Esophagus squamous epithelium (tissue), 5 donors: ENCODE measurements around the gene DDX17. TPM values are rescaled to one million over a fixed set of nuclear protein-coding genes. Genes with fewer than 3 reads are reported as not detected.

Source experiments
- DNase-seq: peaks from one replicate; lab custom pipeline; 2025; lab: John Stamatoyannopoulos, UW
- H3K27ac ChIP-seq, 4 donors: fragments of 200-600 bp; sonication (generic); one replicate each; pipeline ENCODE4 v1.5.1; 2016 to 2019; ENCODE audit warnings: mild to moderate bottlenecking in 1 of 4
- H3K27me3 ChIP-seq, 4 donors: fragments of 200-600 bp; sonication (generic); 1 replicate in 3 of 4; 2 replicates in 1 of 4; pipeline versions ENCODE4 v1.5.1 to v1.6.0; 2017 to 2021; ENCODE audit warnings: antibody characterized with exemption in 1 of 4
- H3K36me3 ChIP-seq, 3 donors: fragments of 200-600 bp; sonication (generic); one replicate each; pipeline ENCODE4 v1.5.1; 2016 to 2019
- H3K4me1 ChIP-seq, 3 donors: fragments of 200-600 bp; sonication (generic); one replicate each; pipeline ENCODE4 v1.5.1; 2017 to 2019
- H3K4me3 ChIP-seq, 4 donors: fragments of 200-600 bp; sonication (generic); 1 replicate in 3 of 4; 2 replicates in 1 of 4; pipeline ENCODE4 v1.5.1; 2016 to 2019; ENCODE audit warnings: mild to moderate bottlenecking in 2 of 4, moderate library complexity in 1 of 4
- H3K9me3 ChIP-seq, 3 donors: fragments of 200-600 bp; sonication (generic); one replicate each; pipeline ENCODE4 v1.5.1; 2016 to 2019
- CTCF ChIP-seq, 6 experiments: fragments of 450-650 bp in 4 of 6; fragments of 200-600 bp in 2 of 6; sonication (generic) in 2 of 6; IDR thresholded peaks; one replicate each; pipeline ENCODE4 v1.5.1; 2016 to 2019; ENCODE audit warnings: antibody characterized with exemption in 6 of 6, mild to moderate bottlenecking in 4 of 6, moderate library complexity in 4 of 6
- POLR2A ChIP-seq, 4 donors: fragments of 450-650 bp; IDR thresholded peaks; one replicate each; pipeline ENCODE4 v1.6.1; 2017; ENCODE audit warnings: antibody characterized with exemption in 4 of 4, mild to moderate bottlenecking in 4 of 4, moderate library complexity in 3 of 4
- WGBS, 2 donors: methylation state at CpG; one replicate each; pipeline ENCODE4 v1.1.5; 2018; 5-methylcytosine and 5-hydroxymethylcytosine counted together
- intact Hi-C: fragments of 100-400 bp; cut with DNase I; formaldehyde crosslinking; loops from one replicate; pipeline ENCODE4 v1.15.0; 2022
- total RNA-seq, 4 donors: library from RNA; depleted of rRNA; stranded (reverse); fragments of >200 nt; gene quantifications; one replicate each; pipeline ENCODE4 v1.1.0, GENCODE V29; 2016
- donor health status: DM: yes; HTN: yes; CAD: no.

The DDX17 gene
- total RNA-seq, 4 donors from 2014 or later: 164 to 498 (median 214) TPM

- no peak for DNase-seq
- Histone ChIP-seq H3K4me1 (no peaks in the 10 kb centered on the region), H3K27ac (no peak overlapping the region), H3K4me3 (no peak overlapping the region), H3K36me3 (no peaks in the 10 kb centered on the region), H3K9me3 (no peaks in the 10 kb centered on the region), H3K27me3 (no peaks in the 10 kb centered on the region)
- TF ChIP-seq CTCF (IDR thresholded peaks at IDR 0.05): no peak
- intact Hi-C loops: no loop called here
- WGBS, 2 donors: 90 to 93% methylated on average over 4 of the region's 4 CpGs
Observed at GRCh38 chr22:38531251-38531938, 25.3 kb upstream of the DDX17 start.

GRCh38 chr22:38524429-38524828 lies 18.3 kb upstream of the DDX17 start:
- TF ChIP-seq POLR2A (IDR thresholded peaks at IDR 0.05) (no peak), CTCF (IDR thresholded peaks at IDR 0.05) (no peak)
- intact Hi-C loops: no loop called here
- no peaks in the 10 kb centered on the region for H3K4me1 ChIP-seq

GRCh38 chr22:38523479-38523878 lies 17.4 kb upstream of the DDX17 start:
- Histone ChIP-seq H3K27ac (no peak overlapping the region), H3K36me3 (no peaks in the 10 kb centered on the region), H3K4me1 (no peaks in the 10 kb centered on the region), H3K4me3 (no peak overlapping the region), H3K9me3 (no peaks in the 10 kb centered on the region), H3K27me3 (no peaks in the 10 kb centered on the region)
- WGBS, 2 donors: 86 to 95% methylated on average over 5 of the region's 5 CpGs
- TF ChIP-seq POLR2A (IDR thresholded peaks at IDR 0.05) (no peak), CTCF (IDR thresholded peaks at IDR 0.05) (no peak)
- intact Hi-C loops: no loop called here
- no peak for DNase-seq

More at GRCh38 chr22:38524429-38524828, 18.3 kb upstream of the DDX17 start:
- DNase-seq: no peak
- H3K27me3 ChIP-seq: no peaks in the 10 kb centered on the region
- no peaks in the 10 kb centered on the region for H3K36me3 ChIP-seq
- no peak overlapping the region for H3K27ac ChIP-seq
- no peak overlapping the region for H3K4me3 ChIP-seq
- H3K9me3 ChIP-seq: no peaks in the 10 kb centered on the region
- 62 to 64% methylated on average over 1 to 2 of the region's 3 CpGs for WGBS, 2 donors

- no peak overlapping the region for H3K4me3 ChIP-seq
- H3K4me1 ChIP-seq: no peaks in the 10 kb centered on the region
- H3K9me3 ChIP-seq: no peaks in the 10 kb centered on the region
- TF ChIP-seq CTCF (IDR thresholded peaks at IDR 0.05) (no peak), POLR2A (IDR thresholded peaks at IDR 0.05) (no peak)
- H3K27me3 ChIP-seq: no peaks in the 10 kb centered on the region
- DNase-seq: no peak
- H3K36me3 ChIP-seq: no peaks in the 10 kb centered on the region
- WGBS, 2 donors: 91 to 94% methylated on average over 3 of the region's 3 CpGs
- no peak overlapping the region for H3K27ac ChIP-seq
- intact Hi-C loops: no loop called here
Observed at GRCh38 chr22:38523029-38523428, 16.9 kb upstream of the DDX17 start.

- TF ChIP-seq POLR2A (IDR thresholded peaks at IDR 0.05) (no peak), CTCF (IDR thresholded peaks at IDR 0.05) (no peak)
- Histone ChIP-seq H3K27me3 (no peaks in the 10 kb centered on the region), H3K4me3 (no peak overlapping the region), H3K27ac (no peak overlapping the region), H3K9me3 (no peaks in the 10 kb centered on the region), H3K4me1 (no peaks in the 10 kb centered on the region), H3K36me3 (no peaks in the 10 kb centered on the region)
- intact Hi-C loops: no loop called here
- WGBS, 2 donors: 88 to 98% methylated on average over 2 of the region's 2 CpGs
- DNase-seq: no peak
Observed at GRCh38 chr22:38519453-38520250, 13.5 kb upstream of the DDX17 start.
